ENCODE results near the gene SPATC1L. TPM values are rescaled to one million over a fixed set of nuclear protein-coding genes. Genes with fewer than 3 reads are reported as not detected.

The SPATC1L gene
- total RNA-seq, 1 donor from 2014 or later: 32.8 TPM

DNA sequence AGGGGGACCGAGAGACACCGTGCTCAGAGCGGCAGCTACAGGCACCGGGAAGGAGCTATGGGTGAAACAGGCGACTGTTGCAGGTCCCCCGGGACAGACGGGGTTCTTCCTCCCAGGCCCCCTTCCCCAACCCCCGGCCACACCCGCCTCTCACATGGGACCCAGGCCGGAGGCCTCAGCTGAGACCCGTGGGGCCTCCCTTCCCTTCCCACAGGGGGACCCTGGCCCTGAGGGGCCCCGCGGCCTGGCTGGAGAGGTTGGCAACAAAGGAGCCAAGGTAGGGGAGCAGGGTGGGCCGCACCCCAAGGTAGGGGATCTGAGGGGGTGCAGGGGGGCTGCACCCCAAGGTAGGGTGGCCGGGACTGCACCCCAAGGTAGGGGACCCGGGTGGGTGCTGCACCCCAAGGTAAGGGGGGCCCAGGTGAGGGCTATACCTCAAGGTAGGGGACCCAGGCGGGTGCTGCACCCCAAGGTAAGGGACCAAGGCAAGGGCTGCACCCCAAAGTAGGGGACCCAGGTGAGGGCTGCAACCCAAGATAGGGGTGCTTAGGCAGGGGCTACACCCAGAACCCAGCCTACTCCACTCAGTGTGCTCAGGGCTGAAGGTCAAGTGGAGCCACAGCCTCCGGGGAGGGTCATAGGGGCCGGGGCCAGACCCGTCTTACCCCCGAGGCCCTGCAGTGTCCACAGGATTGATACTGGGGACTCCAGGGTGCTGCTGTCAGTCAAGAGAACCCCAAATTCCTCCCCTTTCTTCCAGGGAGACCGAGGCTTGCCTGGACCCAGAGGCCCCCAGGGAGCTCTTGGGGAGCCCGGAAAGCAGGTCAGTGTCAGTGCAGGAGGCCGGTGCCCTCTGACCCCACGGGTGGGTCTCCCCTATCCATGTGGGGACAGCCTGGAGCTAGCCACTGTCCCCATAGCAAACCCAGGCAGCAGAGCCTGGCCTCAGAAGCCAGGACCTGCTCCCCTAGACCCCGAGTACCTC, 63.7 kb downstream of the SPATC1L start:
- Mint-ChIP-seq H3K4me1 (ENCODE audit: low read depth) (no peaks in the 10 kb centered on the region), H3K9me3 (ENCODE audit: low read depth) (no peaks in the 10 kb centered on the region), H3K27ac (no peak overlapping the region), H3K27me3 (no peaks in the 10 kb centered on the region), H3K4me3 (ENCODE audit: low read depth) (no peak overlapping the region), H3K36me3 (ENCODE audit: insufficient read depth) (no peaks in the 10 kb centered on the region)
- TF ChIP-seq CTCF (IDR thresholded peaks at IDR 0.05; ENCODE audit: unreplicated experiment): no peak
- DNase-seq (ENCODE audit: low spot score, unreplicated experiment): peak; percentile 6

DNA sequence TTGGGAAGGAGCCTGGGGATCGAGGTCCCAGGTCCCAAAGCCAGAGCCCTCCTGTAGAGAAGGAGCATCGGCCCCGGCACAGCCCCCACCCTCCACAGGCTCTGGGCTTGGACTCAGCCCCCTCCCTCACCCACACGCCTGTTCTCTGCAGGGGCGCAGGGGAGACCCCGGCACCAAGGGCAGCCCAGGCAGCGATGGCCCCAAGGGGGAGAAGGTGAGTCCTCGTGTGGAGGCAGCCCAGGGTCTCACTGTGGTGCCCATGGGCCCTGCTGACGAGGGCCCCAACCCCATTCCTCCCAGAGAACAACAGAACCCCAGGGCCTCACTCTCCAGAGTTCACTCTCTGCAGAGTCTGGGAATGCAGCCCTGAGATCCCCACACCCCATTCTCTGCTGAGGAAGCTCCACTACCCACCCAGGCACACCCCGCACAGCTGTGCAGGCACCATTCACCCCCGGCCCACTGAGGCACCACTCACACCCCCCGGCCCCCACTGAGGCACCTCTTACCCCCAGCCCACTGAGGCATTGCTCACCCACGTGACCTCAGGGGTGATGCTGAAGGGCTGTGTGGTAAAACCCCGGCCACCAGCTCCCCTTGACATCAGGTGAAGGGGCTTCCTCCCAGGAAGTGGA, 64.5 kb downstream of the SPATC1L start:
- no peak for DNase-seq (ENCODE audit: low spot score, unreplicated experiment)
- H3K9me3 Mint-ChIP-seq (ENCODE audit: low read depth): no peaks in the 10 kb centered on the region
- H3K36me3 Mint-ChIP-seq (ENCODE audit: insufficient read depth): no peaks in the 10 kb centered on the region
- H3K27me3 Mint-ChIP-seq: no peaks in the 10 kb centered on the region
- H3K4me3 Mint-ChIP-seq (ENCODE audit: low read depth): no peak overlapping the region
- H3K4me1 Mint-ChIP-seq (ENCODE audit: low read depth): no peaks in the 10 kb centered on the region
- TF ChIP-seq CTCF (IDR thresholded peaks at IDR 0.05; ENCODE audit: unreplicated experiment): no peak
- no peak overlapping the region for H3K27ac Mint-ChIP-seq

DNA sequence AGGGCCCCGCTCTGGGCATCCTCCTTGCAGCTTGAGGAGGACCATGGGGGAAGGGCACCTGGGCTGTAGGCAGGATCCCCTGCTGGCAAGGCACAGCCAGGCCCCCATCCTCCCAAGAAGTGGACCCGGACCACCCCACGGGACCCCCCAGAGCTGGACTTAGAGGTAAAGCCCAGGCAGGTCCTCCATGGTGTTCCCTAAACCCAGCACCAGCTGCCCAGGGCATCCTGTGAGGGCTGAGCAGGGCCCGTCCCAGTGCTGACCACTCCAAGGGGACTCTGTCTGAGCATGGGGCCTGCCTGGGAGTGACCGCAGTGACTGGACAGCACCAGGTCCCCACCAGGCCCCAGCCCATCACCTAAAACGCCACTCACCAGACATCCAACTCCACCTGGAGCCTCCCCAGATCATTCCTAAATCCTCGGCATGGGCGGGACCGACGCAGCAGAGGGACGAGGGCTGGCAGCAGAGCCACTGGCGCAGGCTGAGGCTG, 65.1 kb downstream of the SPATC1L start:
- H3K4me1 Mint-ChIP-seq (ENCODE audit: low read depth): no peaks in the 10 kb centered on the region
- no peaks in the 10 kb centered on the region for H3K9me3 Mint-ChIP-seq (ENCODE audit: low read depth)
- H3K27ac Mint-ChIP-seq: no peak overlapping the region
- H3K27me3 Mint-ChIP-seq: no peaks in the 10 kb centered on the region
- DNase-seq (ENCODE audit: low spot score, unreplicated experiment): peak; percentile 6
- TF ChIP-seq CTCF (IDR thresholded peaks at IDR 0.05; ENCODE audit: unreplicated experiment): no peak
- H3K36me3 Mint-ChIP-seq (ENCODE audit: insufficient read depth): no peaks in the 10 kb centered on the region
- no peak overlapping the region for H3K4me3 Mint-ChIP-seq (ENCODE audit: low read depth)

DNA sequence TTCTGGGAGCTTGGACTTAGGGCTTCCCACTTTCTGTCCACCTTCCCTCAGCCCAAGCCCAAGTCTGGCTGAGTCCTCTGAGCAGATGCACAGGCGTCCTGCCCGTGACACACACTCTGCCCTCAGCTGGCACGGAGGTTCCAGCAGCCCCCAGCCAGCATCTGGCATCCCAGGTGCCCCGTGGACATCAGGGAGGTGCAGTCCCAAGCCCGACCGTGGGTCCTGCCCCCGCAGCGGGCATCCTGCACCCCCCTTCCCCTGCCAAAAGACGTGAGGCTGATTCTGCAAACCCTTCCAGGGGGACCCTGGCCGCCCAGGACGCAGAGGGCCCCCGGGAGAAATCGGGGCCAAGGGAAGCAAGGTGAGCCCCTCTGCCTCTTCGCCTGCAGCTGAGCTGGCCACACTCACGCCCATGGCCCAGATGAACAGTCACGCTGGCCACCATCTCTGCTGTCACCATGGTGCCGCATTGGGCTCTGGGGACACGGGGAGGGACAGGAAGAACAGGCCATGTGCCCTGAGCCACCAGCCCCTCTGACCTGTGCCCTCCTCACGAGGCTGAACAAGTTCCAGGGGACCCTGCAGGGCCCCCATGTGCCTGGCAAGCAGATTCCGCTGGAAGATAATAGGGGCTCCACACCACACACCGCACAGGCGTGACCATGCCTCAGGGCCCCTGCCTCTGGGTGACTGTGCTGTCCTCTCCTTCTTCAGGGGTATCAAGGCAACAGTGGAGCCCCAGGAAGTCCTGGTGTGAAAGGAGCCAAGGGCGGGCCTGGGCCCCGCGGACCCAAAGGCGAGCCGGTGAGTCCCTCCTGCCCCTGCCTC, 65.7 kb downstream of the SPATC1L start:
- peak; percentile 7 for DNase-seq (ENCODE audit: low spot score, unreplicated experiment)
- Mint-ChIP-seq H3K4me3 (ENCODE audit: low read depth) (no peak overlapping the region), H3K4me1 (ENCODE audit: low read depth) (no peaks in the 10 kb centered on the region), H3K9me3 (ENCODE audit: low read depth) (no peaks in the 10 kb centered on the region), H3K27ac (no peak overlapping the region), H3K27me3 (no peaks in the 10 kb centered on the region), H3K36me3 (ENCODE audit: insufficient read depth) (peaks cover 3% of the 10 kb centered on the region)
- TF ChIP-seq CTCF (IDR thresholded peaks at IDR 0.05; ENCODE audit: unreplicated experiment): no peak
